ENCODE results near the gene FCER2.

Gene FCER2

GRCh38 chr19:7670790-7671189, 31.1 kb downstream of the FCER2 start:
- DNase-seq (ENCODE audit: low read depth), result no peak
- no peak overlapping the region for H3K4me3 ChIP-seq (ENCODE audit: low read length)
- no peak for TF ChIP-seq CTCF (IDR thresholded peaks at IDR 0.05; ENCODE audit: insufficient read depth, low read depth, low read length, missing control alignments)

GRCh38 chr19:7670150-7670783, 31.7 kb downstream of the FCER2 start:
- TF ChIP-seq CTCF (IDR thresholded peaks at IDR 0.05; ENCODE audit: insufficient read depth, low read depth, low read length, missing control alignments), result no peak
- DNase-seq (ENCODE audit: low read depth), result no peak
- no peak overlapping the region for H3K4me3 ChIP-seq (ENCODE audit: low read length)

- no peak for TF ChIP-seq CTCF (IDR thresholded peaks at IDR 0.05; ENCODE audit: insufficient read depth, low read depth, low read length, missing control alignments)
- DNase-seq (ENCODE audit: low read depth), result no peak
- H3K4me3 ChIP-seq (ENCODE audit: low read length), result no peak overlapping the region
Measured at GRCh38 chr19:7669641-7670040, 32.3 kb downstream of the FCER2 start.

- TF ChIP-seq CTCF (IDR thresholded peaks at IDR 0.05; ENCODE audit: insufficient read depth, low read depth, low read length, missing control alignments), result no peak
- DNase-seq (ENCODE audit: low read depth), result no peak
- no peak within 1 kb of the TSS for H3K4me3 ChIP-seq (ENCODE audit: low read length)
Measured at GRCh38 chr19:7668842-7669241, 33.1 kb downstream of the FCER2 start, which contains the start of gene RETN. RETN (plus strand) TSS chr19:7669049; CDS start chr19:7669327, 278 bp downstream.

- no peak for TF ChIP-seq CTCF (IDR thresholded peaks at IDR 0.05; ENCODE audit: insufficient read depth, low read depth, low read length, missing control alignments)
- no peak overlapping the region for H3K4me3 ChIP-seq (ENCODE audit: low read length)
- DNase-seq (ENCODE audit: low read depth), result no peak
Measured at GRCh38 chr19:7665076-7665475, 36.9 kb downstream of the FCER2 start.

- no peak for TF ChIP-seq CTCF (IDR thresholded peaks at IDR 0.05; ENCODE audit: insufficient read depth, low read depth, low read length, missing control alignments)
- DNase-seq (ENCODE audit: low read depth), result no peak
- H3K4me3 ChIP-seq (ENCODE audit: low read length), result no peak overlapping the region
Measured at GRCh38 chr19:7663706-7664105, 38.2 kb downstream of the FCER2 start.

- DNase-seq (ENCODE audit: low read depth), result no peak
- no peak overlapping the region for H3K4me3 ChIP-seq (ENCODE audit: low read length)
- no peak for TF ChIP-seq CTCF (IDR thresholded peaks at IDR 0.05; ENCODE audit: insufficient read depth, low read depth, low read length, missing control alignments)
Measured at GRCh38 chr19:7662657-7663056, 39.3 kb downstream of the FCER2 start.
